ENCODE data around the gene MSH5. TPM values are rescaled to one million over a fixed set of nuclear protein-coding genes. Genes with fewer than 3 reads are reported as not detected.

The MSH5 gene
- total and polyA plus RNA-seq, 2 of the 13 experiments (the other 11 are each of a cell fraction or from before 2014, with no cell fraction given): 10.2 to 38.7 TPM

GRCh38 chr6:31705931-31706330 lies 33.9 kb upstream of the MSH5 start:
- H3K79me2 ChIP-seq (ENCODE audit: insufficient read depth, low read length): peaks cover 21% of the 10 kb centered on the region
- ChIA-PET CTCF (ENCODE audit: low intra/inter-chr PET ratio, low total read pairs) (no interaction called here), POLR2A (interaction anchor here (0.7 to 1.1 kb wide), 2 partner anchors 31 to 957 kb away, joined by 3 to 5 read pairs; partner anchors contain the start of gene CLIC1)
- BruUV-seq (replicated peaks): no TSS peak
- WGBS (ENCODE audit: low lambda C conversion rate): 51% methylated on average over 6 of the region's 6 CpGs
- H3K36me3 ChIP-seq (replicated peaks in 1 of 2; ENCODE audit: control insufficient read depth in 1 of 2, insufficient read depth in 2 of 2, low read length in 2 of 2): no peaks in the 10 kb centered on the region; a peak in 1 of 5 replicates
- peaks cover 3 to 18% of the 10 kb centered on the region in 2 experiments; a peak in 3 of 5 replicates for H3K27me3 ChIP-seq (ENCODE audit: control insufficient read depth in 1 of 2, insufficient read depth in 2 of 2, low read length in 2 of 2)
- no peak for TF ChIP-seq ZNF766 (CRISPR knock-in tag; IDR thresholded peaks at IDR 0.05; ENCODE audit: borderline replicate concordance)
- TF ChIP-seq NFIC (IDR thresholded peaks at IDR 0.05; ENCODE audit: low read length): no peak
- no peak for TF ChIP-seq AGO1 (IDR thresholded peaks at IDR 0.05; ENCODE audit: low read depth, low read length, poor library complexity, severe bottlenecking)
- TF ChIP-seq PRDM10 (CRISPR knock-in tag; IDR thresholded peaks at IDR 0.05; ENCODE audit: low read depth): no peak
- TF ChIP-seq FOXC1 (CRISPR knock-in tag; IDR thresholded peaks at IDR 0.05; ENCODE audit: borderline replicate concordance): no peak
- TF ChIP-seq FLYWCH1 (CRISPR knock-in tag; IDR thresholded peaks at IDR 0.05): no peak
- no peak for TF ChIP-seq ZFY (CRISPR knock-in tag; IDR thresholded peaks at IDR 0.05)
- TF ChIP-seq EEA1 (CRISPR knock-in tag; IDR thresholded peaks at IDR 0.05; ENCODE audit: borderline replicate concordance): no peak
- no peak for TF ChIP-seq ZNF235 (CRISPR knock-in tag; IDR thresholded peaks at IDR 0.05; ENCODE audit: borderline replicate concordance)
- TF ChIP-seq RBFOX2 (IDR thresholded peaks at IDR 0.05; ENCODE audit: low read depth, low read length): no peak
- TF ChIP-seq NFKB2 (CRISPR knock-in tag; IDR thresholded peaks at IDR 0.05; ENCODE audit: borderline replicate concordance): no peak
- no peak for TF ChIP-seq ZNF550 (CRISPR knock-in tag; IDR thresholded peaks at IDR 0.05; ENCODE audit: borderline replicate concordance)
- no peak for TF ChIP-seq RBAK (CRISPR knock-in tag; IDR thresholded peaks at IDR 0.05)
- no peak for TF ChIP-seq ZMAT3 (CRISPR knock-in tag; conservative IDR thresholded peaks at IDR 0.05)
- TF ChIP-seq ZNF33B (CRISPR knock-in tag; IDR thresholded peaks at IDR 0.05): no peak
- no peak for TF ChIP-seq ZMYM4 (CRISPR knock-in tag; IDR thresholded peaks at IDR 0.05)
- no peak for TF ChIP-seq SRSF1 (optimal IDR thresholded peaks at IDR 0.05; ENCODE audit: low read depth, low read length)
- H3K4me2 ChIP-seq (ENCODE audit: low read depth, low read length): no peak overlapping the region
- H3K4me1 ChIP-seq (ENCODE audit: insufficient read depth, low read length): peaks cover 31% of the 10 kb centered on the region
- DNase-seq (ENCODE audit: low spot score) (no peak), FAIRE-seq (no peak), ATAC-seq (no peak)
- no peak overlapping the region for H3K27ac ChIP-seq (ENCODE audit: extremely low read length, insufficient read depth, low read length)
- intact Hi-C loops (cut with micrococcal nuclease; ENCODE audit: unreplicated experiment) (no loop called here), in situ Hi-C loops (cut with HindIII; ENCODE audit: extremely low pct_ligation_motif_present, low pct_unique_long_range_greater_than_20kb) (no loop called here)
- no peaks in the 10 kb centered on the region for H4K20me1 ChIP-seq (ENCODE audit: insufficient read depth, low read length)
- no peaks in the 10 kb centered on the region for H3K9me3 ChIP-seq (ENCODE audit: low read length)
- H2AFZ ChIP-seq (ENCODE audit: low read length): no peak overlapping the region
- no peak overlapping the region for H3K4me3 ChIP-seq (replicated peaks in 1 of 3; ENCODE audit: insufficient read depth in 1 of 3, low read depth in 2 of 3, low read length in 3 of 3)
- no peak overlapping the region for H3K9ac ChIP-seq (ENCODE audit: insufficient read depth, low read depth, low read length)

Data from HepG2 (cell line).